ENCODE results near the gene NRXN3. TPM values are rescaled to one million over a fixed set of nuclear protein-coding genes. Genes with fewer than 3 reads are reported as not detected.

The NRXN3 gene
- total and polyA plus RNA-seq, 2 of the 13 experiments (the other 11 are each of a cell fraction or from before 2014, with no cell fraction given) = 0.03 TPM; not detected in 1

DNA sequence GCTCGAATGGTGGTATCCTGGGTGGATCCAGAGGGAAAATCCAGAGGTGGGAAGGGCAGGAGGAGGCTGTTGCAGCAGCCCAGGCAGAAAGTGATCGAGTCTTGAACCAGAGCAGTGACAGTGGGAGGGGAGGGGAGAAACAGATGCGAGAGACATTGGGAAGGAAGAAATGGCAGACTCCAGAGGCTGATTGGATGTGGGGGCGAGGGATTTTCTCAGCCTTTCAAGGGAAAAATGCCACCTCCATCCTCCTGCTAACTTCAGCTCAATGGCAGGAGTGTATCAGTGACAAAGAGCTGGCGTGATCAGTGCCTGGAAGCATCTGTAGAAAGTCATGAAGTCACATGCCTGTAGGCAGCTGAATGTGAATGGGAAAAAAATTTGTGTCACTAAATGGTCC, 38.6 kb upstream of the NRXN3 start:
- intact Hi-C loops (cut with micrococcal nuclease; ENCODE audit: unreplicated experiment) = no loop called here
- Histone ChIP-seq H3K4me3 (replicated peaks in 1 of 3; ENCODE audit: insufficient read depth in 1 of 3, low read depth in 2 of 3, low read length in 3 of 3) (no peak overlapping the region), H2AFZ (ENCODE audit: low read length) (no peak overlapping the region), H4K20me1 (ENCODE audit: insufficient read depth, low read length) (no peaks in the 10 kb centered on the region), H3K79me2 (ENCODE audit: insufficient read depth, low read length) (no peaks in the 10 kb centered on the region), H3K27me3 (ENCODE audit: control insufficient read depth in 1 of 2, insufficient read depth in 2 of 2, low read length in 2 of 2) (no peaks in the 10 kb centered on the region; a peak in 1 of 5 replicates), H3K36me3 (replicated peaks in 1 of 2; ENCODE audit: control insufficient read depth in 1 of 2, insufficient read depth in 2 of 2, low read length in 2 of 2) (no peaks in the 10 kb centered on the region), H3K4me2 (ENCODE audit: low read depth, low read length) (no peak overlapping the region), H3K27ac (ENCODE audit: extremely low read length, insufficient read depth, low read length) (no peak overlapping the region), H3K4me1 (ENCODE audit: insufficient read depth, low read length) (no peaks in the 10 kb centered on the region), H3K9ac (ENCODE audit: insufficient read depth, low read depth, low read length) (no peak overlapping the region), H3K9me3 (ENCODE audit: low read length) (no peaks in the 10 kb centered on the region)
- ATAC-seq = no peak
- POLR2A ChIA-PET = no interaction called here
- FAIRE-seq = no peak
- CTCF ChIA-PET (ENCODE audit: low intra/inter-chr PET ratio, low total read pairs) = no interaction called here
- no peak for TF ChIP-seq ZSCAN21 (CRISPR knock-in tag; IDR thresholded peaks at IDR 0.05; ENCODE audit: borderline replicate concordance)
- no peak for TF ChIP-seq FLYWCH1 (CRISPR knock-in tag; IDR thresholded peaks at IDR 0.05)
- no peak for TF ChIP-seq MAFG (CRISPR knock-in tag; IDR thresholded peaks at IDR 0.05)
- no peak for TF ChIP-seq ATRX (CRISPR knock-in tag; IDR thresholded peaks at IDR 0.05; ENCODE audit: borderline replicate concordance)
- TF ChIP-seq ZNF232 (CRISPR knock-in tag; IDR thresholded peaks at IDR 0.05; ENCODE audit: borderline replicate concordance) = no peak
- no peak for TF ChIP-seq MAF1 (CRISPR knock-in tag; IDR thresholded peaks at IDR 0.05; ENCODE audit: borderline replicate concordance)
- TF ChIP-seq, protein P1, sequence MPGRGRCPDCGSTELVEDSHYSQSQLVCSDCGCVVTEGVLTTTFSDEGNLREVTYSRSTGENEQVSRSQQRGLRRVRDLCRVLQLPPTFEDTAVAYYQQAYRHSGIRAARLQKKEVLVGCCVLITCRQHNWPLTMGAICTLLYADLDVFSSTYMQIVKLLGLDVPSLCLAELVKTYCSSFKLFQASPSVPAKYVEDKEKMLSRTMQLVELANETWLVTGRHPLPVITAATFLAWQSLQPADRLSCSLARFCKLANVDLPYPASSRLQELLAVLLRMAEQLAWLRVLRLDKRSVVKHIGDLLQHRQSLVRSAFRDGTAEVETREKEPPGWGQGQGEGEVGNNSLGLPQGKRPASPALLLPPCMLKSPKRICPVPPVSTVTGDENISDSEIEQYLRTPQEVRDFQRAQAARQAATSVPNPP (CRISPR knock-in tag; IDR thresholded peaks at IDR 0.05) = no peak
- no peak for DNase-seq (ENCODE audit: low spot score)
- 6% methylated on average over 5 of the region's 5 CpGs for WGBS (ENCODE audit: low lambda C conversion rate)
- no TSS peak for BruUV-seq (replicated peaks)
- in situ Hi-C loops (cut with HindIII; ENCODE audit: extremely low pct_ligation_motif_present, low pct_unique_long_range_greater_than_20kb) = no loop called here

DNA sequence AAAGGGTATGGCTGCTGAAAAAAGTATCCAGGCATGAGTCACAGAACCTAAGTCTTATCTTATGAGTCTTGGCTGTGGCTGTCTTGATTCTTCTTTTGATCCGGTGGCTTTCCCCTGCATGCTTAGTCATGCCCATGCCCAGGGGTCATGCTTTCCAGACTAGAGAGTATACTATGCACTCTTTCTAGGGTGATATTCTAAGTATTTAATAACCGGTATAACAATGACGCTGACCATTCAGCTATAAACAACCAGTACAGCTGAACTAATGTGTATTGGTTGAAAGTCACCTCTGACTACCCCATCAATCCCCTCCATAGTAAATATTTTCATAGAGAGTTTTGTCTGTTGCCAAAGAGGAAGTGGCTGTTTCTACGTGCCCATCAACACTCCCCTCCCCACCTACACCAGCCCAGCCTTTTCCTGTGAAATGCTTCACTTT, 34.7 kb upstream of the NRXN3 start:
- ATAC-seq (no peak), DNase-seq (ENCODE audit: low spot score) (no peak), FAIRE-seq (no peak)
- BruUV-seq (replicated peaks) = no TSS peak
- Histone ChIP-seq H3K27me3 (ENCODE audit: control insufficient read depth in 1 of 2, insufficient read depth in 2 of 2, low read length in 2 of 2) (no peaks in the 10 kb centered on the region; a peak in 1 of 5 replicates), H3K4me3 (replicated peaks in 1 of 3; ENCODE audit: insufficient read depth in 1 of 3, low read depth in 2 of 3, low read length in 3 of 3) (no peak overlapping the region), H3K9ac (ENCODE audit: insufficient read depth, low read depth, low read length) (no peak overlapping the region), H3K9me3 (ENCODE audit: low read length) (no peaks in the 10 kb centered on the region), H3K27ac (ENCODE audit: extremely low read length, insufficient read depth, low read length) (no peak overlapping the region), H3K4me1 (ENCODE audit: insufficient read depth, low read length) (no peaks in the 10 kb centered on the region), H3K4me2 (ENCODE audit: low read depth, low read length) (no peak overlapping the region), H2AFZ (ENCODE audit: low read length) (no peak overlapping the region), H4K20me1 (ENCODE audit: insufficient read depth, low read length) (no peaks in the 10 kb centered on the region), H3K79me2 (ENCODE audit: insufficient read depth, low read length) (no peaks in the 10 kb centered on the region), H3K36me3 (replicated peaks in 1 of 2; ENCODE audit: control insufficient read depth in 1 of 2, insufficient read depth in 2 of 2, low read length in 2 of 2) (no peaks in the 10 kb centered on the region)
- ChIA-PET CTCF (ENCODE audit: low intra/inter-chr PET ratio, low total read pairs) (no interaction called here), POLR2A (no interaction called here)
- intact Hi-C loops (cut with micrococcal nuclease; ENCODE audit: unreplicated experiment) (no loop called here), in situ Hi-C loops (cut with HindIII; ENCODE audit: extremely low pct_ligation_motif_present, low pct_unique_long_range_greater_than_20kb) (no loop called here)
- WGBS (ENCODE audit: low lambda C conversion rate) = under 1% methylated on average over 4 of the region's 4 CpGs
- TF ChIP-seq NFYC (CRISPR knock-in tag; IDR thresholded peaks at IDR 0.05) = no peak
- TF ChIP-seq, protein P2, sequence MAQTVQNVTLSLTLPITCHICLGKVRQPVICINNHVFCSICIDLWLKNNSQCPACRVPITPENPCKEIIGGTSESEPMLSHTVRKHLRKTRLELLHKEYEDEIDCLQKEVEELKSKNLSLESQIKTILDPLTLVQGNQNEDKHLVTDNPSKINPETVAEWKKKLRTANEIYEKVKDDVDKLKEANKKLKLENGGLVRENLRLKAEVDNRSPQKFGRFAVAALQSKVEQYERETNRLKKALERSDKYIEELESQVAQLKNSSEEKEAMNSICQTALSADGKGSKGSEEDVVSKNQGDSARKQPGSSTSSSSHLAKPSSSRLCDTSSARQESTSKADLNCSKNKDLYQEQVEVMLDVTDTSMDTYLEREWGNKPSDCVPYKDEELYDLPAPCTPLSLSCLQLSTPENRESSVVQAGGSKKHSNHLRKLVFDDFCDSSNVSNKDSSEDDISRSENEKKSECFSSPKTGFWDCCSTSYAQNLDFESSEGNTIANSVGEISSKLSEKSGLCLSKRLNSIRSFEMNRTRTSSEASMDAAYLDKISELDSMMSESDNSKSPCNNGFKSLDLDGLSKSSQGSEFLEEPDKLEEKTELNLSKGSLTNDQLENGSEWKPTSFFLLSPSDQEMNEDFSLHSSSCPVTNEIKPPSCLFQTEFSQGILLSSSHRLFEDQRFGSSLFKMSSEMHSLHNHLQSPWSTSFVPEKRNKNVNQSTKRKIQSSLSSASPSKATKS (CRISPR knock-in tag; IDR thresholded peaks at IDR 0.05) = no peak
- no peak for TF ChIP-seq SPEN (CRISPR knock-in tag; IDR thresholded peaks at IDR 0.05; ENCODE audit: low read depth)
- TF ChIP-seq ZNF569 (CRISPR knock-in tag; IDR thresholded peaks at IDR 0.05; ENCODE audit: borderline replicate concordance) = no peak
- TF ChIP-seq TCF7 (IDR thresholded peaks at IDR 0.05; ENCODE audit: low read depth) = no peak
- TF ChIP-seq ZNF790 (CRISPR knock-in tag; IDR thresholded peaks at IDR 0.05; ENCODE audit: borderline replicate concordance) = no peak
- no peak for TF ChIP-seq JDP2 (CRISPR knock-in tag; IDR thresholded peaks at IDR 0.05; ENCODE audit: borderline replicate concordance)
- TF ChIP-seq, protein P3, sequence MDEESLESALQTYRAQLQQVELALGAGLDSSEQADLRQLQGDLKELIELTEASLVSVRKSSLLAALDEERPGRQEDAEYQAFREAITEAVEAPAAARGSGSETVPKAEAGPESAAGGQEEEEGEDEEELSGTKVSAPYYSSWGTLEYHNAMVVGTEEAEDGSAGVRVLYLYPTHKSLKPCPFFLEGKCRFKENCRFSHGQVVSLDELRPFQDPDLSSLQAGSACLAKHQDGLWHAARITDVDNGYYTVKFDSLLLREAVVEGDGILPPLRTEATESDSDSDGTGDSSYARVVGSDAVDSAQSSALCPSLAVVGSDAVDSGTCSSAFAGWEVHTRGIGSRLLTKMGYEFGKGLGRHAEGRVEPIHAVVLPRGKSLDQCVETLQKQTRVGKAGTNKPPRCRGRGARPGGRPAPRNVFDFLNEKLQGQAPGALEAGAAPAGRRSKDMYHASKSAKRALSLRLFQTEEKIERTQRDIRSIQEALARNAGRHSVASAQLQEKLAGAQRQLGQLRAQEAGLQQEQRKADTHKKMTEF (CRISPR knock-in tag; IDR thresholded peaks at IDR 0.05) = no peak
- TF ChIP-seq ZNF678 (CRISPR knock-in tag; IDR thresholded peaks at IDR 0.05) = no peak

Data from HepG2 (cell line).